Activated CD8-positive, alpha-beta memory T cell treated with anti-CD3 and anti-CD28 coated beads for 24 hours (primary cell): ENCODE results near the gene AADAC.
"Not testable (repeated sequence)": the region's sequence is repeated elsewhere in the genome, so short reads cannot be mapped to it uniquely, and the experiment has no call there.

ENCODE experiments used
- DNase-seq: peaks from one replicate; pipeline ENCODE4 v3.0.0-alpha.2; 2020

AADAC gene, protein sequence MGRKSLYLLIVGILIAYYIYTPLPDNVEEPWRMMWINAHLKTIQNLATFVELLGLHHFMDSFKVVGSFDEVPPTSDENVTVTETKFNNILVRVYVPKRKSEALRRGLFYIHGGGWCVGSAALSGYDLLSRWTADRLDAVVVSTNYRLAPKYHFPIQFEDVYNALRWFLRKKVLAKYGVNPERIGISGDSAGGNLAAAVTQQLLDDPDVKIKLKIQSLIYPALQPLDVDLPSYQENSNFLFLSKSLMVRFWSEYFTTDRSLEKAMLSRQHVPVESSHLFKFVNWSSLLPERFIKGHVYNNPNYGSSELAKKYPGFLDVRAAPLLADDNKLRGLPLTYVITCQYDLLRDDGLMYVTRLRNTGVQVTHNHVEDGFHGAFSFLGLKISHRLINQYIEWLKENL

DNA sequence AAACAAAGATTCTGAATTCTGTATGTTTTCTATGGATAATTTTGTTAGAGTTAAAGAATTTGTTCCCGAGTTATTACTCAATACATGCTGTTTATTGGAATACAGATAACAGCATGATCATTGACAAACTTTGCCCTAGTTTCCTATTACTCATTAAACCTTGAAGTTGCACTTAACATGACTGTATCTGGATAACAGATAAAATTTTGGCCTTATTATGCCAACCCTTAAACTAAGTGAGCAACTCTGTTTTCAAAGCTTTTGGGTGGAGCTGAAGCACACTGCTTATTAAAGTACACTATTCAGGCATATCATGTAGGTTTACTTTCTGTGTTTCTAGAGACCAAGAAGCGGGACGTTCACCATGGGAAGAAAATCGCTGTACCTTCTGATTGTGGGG, at the start of gene AADAC:
AADAC (plus strand) TSS at position 318 of the 400 bp plus-strand sequence; CDS start at position 365, 47 bp downstream.
- DNase-seq = no peak

DNA sequence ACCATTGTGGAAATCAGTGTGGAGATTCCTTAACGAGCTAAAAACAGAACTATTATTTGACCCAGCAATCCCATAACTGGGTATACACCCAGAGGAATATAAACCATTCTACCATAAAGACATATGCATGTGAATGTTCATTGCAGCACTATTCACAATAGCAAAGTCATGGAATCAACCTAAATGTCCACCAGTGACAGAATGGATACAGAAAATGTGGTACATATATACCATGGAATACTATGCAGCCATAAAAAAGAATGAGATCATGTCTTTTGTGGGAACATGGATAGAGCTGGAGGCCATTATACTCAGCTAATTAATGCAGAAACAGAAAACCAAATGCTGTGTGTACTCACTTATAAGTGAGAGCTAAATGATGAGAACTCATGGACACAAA, 49.2 kb upstream of the AADAC start:
- DNase-seq = not testable (repeated sequence)

DNA sequence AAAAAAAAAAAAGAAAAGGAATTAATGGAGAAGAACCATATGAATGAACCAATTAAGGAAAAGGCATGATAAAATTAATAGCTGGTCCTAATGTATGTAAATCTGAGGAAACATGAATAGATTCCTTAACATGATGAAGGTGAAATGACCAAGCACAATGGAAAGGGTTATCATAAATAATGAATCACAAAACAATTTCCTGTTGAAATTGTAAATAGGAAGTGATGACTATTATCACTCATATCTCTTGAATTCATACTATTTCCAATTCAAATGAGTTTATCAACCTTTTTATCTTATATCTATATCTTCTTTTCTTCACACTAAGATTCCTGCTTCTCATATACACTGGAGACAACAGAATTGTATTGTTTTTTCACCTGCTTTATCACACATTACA, 48.2 kb upstream of the AADAC start:
- DNase-seq = no peak

DNA sequence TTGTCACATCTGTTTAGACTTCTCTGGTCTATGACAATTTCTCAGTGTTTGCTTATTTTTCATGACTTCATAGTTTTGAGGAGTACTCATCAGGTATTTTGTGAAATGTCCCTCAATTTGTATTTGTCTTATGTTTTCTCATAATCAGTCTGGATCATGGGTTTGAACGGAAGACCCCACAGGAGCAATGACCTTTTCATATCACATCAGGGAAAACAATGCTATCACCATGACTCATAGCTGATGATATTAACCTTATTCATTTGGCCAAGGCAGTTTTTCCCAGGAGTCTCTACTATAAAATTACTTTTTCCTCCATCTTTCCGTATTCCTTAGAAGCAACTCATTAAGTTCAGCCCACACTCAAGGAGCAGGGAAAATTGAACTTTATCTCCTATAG, 47.5 kb upstream of the AADAC start:
- no peak for DNase-seq

DNA sequence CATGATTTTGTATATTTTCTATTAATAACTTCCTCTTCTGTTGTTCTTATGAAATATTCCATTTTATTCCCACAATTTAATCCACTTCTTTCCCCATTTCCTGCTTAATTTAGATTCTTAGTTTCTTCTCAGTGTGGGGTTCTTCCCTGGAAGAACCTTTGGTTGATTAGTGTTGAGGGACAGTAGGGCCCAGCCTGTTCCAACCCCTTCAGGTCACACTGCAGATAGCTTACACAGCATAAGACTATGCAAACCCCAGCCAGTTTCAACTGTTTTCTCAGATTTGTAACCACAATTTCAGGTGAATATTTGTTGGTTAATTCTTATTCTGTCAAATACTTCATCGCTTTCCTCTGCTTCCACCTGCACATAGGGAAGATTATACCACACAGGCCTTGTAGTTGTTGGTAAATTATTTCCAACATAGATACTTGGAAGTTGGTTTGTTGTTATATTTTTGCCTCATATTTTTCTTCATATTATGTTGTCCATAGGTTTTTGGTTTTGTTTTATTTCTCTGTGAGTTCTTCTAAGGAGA, 45.5 kb upstream of the AADAC start:
- DNase-seq = no peak

DNA sequence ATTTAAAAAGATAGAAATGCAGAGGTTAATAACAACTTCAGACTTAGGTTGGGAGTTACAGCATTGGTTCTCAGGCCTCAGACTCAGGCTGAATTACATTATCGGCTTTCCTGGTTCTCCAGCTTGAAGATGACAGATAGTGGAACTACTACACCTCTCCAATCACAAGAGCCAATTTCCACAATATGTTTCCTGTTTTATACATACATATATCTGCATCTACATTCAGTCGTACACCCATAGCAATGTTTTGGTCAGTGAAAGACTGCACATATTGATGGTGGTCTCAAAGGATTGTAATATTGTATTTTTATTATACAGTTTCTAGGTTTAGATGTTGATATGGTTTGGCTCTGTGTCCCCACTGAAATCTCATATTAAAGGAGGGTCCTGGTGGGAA, 44.7 kb upstream of the AADAC start:
- no peak for DNase-seq

DNA sequence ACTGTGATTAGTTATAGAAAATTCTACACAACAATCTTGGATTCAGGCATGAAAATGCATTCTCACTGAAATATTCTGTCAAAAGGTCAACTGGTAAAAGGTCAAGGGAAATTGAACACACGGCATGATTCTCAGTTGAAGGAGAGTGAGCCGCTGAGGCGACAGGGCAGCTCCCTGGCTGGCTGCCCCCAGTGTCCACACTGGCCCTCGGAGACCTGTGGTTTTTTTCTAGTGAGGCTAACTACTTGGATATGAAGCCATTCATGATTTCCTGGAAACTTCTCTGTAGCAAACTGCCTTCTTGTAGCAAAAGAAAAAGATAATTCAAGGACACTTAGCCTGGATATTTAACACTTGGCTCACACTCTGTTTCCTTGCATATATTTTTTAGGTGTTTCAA, 43.0 kb upstream of the AADAC start:
- DNase-seq = no peak

DNA sequence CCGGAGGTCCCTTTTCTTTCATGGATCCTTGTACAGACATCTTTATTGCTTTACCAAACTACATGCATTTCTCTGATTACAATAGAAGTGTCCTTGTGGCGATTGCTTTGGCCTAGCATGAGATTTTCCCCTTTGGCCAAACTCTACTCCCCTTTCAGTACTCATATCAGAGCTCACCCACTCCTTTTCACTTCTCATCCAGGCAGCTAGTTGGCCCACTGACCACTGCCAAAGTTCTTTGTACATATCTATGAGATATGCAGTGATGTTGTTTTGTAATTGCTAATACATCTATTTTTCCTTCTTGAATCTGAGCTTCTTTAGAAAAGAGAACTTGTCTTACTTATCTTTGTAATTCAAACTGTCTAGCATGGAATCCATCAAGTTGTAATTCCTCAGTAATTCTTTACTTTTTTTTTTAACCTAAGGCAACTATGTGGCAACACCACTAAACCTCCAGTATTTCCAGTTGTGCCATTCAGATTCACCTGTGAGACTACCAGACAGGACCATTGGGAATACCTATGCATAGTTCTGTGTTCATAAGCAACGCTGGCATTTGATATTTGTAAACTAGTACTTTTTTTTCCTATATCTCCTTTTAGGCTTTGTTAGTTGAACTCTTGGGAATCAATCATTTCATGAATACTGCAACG, 41.0 kb upstream of the AADAC start:
- DNase-seq = no peak

DNA sequence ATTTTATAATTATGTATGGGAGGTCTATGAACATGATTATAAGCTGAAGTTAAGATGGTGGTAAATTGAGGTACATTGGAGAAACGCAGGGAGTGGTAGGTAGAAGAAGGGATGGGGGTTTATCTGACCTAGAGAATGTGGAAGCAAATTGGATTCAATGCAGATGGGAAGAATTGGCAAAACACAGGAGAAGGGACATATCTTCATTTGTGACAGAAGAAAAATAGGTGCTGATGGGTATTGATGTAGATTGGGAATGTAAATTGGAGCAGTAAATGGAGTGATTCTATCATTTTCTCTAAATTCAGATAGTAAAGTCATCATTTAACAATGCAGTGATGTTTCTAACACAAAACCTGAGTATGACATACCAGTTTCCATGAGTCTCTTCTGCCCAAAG, 39.7 kb upstream of the AADAC start:
- no peak for DNase-seq

DNA sequence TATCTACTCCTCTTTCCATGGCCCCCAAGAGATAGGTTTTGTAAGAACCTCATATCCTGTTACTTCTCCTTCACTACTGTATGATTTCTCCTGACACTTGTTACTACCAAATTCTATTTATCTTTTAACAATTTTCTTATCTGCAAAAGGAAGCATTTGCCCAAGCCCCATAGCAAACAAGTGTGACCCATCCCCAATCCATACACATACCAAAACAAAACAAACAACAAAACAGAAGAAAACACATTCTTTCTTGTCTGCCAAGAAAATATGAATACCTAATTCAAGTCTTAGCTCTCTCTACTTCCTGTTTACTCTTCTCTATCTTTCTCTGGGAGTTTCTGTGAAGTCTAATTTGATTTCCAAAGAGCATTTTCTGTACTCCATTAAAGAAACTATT, 39.0 kb upstream of the AADAC start:
- no peak for DNase-seq

DNA sequence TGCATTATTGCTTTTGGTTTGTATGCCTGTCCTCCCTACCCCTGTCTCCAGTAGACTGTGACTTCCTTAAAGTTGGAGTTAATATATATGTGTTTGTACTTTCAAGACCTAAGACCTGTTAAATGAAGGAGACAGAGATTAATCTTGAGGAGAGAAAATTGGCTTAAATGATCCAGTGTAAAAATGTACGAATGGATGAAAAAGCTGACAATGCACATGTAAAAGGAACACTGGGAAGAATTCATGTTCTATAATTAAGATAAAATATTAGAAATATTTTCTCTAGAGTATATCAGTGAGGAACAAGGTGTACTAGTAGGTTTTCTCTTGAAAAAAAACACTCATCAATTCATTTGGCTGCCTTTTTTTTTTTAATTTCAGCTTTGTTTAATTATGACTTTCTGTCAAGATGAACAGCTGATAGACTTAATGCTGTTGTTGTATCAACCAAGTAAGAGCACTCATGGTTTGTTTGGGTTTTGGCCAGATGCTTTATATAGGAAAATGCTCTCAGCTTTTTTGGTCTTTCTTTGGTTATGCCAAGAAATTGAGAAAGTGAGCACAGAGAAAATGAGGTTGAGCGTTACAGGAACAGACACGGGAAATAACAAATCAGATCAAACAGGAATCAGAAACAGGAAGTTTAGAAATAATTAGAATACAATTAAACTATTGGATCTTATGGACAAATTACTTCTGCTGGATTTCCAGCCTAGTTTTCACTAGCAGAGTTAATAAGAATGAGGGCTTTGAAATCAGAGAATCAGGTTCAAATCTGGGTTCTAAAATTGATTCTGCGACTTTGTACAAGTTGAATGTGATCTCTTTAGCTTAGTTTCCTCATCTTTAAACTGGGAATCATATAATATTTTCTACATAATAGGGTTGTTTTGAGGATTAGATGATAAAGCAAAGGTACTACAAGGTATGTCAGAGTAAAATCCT, 38.3 kb upstream of the AADAC start:
- no peak for DNase-seq

DNA sequence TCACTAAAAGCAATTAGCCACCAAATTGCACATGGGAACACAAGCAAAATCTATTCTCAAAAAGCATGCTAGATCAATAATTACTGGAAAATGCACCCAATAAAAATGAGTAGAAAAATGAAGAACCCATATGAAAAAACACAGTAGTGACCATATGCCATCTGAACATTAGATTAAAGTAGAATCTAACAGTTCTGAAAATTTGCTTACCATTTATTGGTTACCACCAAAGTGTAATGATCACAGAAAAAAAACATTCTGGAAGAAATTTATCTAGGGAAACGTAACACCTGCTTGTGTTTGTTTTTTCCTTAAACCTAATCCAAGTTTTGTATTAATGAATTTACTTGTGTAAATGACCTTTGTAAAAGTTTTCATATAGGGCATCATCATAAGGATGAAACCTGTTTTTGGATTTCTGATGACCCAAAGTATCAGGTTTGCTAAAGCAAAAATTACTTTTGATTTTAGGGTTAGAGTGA, 37.6 kb upstream of the AADAC start:
- DNase-seq = no peak

DNA sequence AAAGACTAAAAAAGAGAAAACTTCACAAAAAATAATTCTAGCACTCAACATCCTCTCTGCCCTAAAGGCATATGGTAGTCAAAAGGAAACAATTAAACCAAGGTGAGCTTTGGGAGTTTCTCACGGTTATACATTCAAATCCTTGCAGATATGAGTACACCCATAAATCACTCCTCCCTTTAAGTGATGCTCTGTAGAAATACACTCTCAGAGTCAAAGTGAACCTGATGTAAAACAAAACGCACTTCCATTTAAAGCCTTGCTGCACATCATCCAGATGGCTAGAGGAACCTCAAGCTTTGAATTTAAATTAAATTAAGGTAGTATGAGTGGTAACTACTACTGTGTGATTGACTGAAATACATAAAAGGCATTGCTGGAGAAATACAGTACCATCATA, 36.0 kb upstream of the AADAC start:
- DNase-seq = no peak

DNA sequence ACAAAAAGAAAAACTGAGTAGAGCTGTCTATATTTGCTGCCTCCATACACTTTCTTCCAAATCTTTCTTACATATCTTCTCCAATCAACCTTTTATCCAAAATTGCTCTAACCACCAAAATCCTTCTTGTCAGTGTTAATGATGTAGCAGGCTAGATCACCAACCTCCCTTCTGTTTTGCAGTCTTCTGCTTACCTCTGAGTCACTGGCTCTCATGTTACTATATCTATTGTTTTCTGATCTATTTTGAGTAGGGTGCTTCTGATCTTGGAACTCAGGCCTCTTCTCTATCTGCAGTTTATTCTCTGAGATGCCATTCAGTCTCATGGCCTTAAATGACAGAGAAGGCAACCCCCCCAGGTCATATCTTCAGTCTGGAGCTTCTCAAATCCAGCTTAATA, 26.3 kb upstream of the AADAC start:
- DNase-seq = no peak

DNA sequence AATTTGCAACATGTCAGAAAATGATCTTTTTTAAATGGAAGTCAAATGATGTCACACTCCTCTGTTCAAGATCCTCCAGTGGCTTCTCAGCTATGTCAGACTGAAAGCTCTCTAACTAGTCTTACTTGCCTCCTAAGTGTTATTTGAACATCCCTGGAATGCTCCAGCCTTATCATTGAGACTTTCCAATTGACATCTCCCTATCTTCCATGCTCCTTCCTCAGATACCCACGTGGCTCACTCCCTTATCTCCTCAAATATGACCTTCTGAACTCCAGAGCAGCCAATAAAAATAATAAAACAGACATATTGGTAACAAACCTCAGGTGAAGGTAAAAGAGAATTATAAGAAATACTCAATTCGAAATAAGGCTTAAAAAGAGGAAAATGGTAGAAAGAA, 25.5 kb upstream of the AADAC start:
- DNase-seq = no peak

DNA sequence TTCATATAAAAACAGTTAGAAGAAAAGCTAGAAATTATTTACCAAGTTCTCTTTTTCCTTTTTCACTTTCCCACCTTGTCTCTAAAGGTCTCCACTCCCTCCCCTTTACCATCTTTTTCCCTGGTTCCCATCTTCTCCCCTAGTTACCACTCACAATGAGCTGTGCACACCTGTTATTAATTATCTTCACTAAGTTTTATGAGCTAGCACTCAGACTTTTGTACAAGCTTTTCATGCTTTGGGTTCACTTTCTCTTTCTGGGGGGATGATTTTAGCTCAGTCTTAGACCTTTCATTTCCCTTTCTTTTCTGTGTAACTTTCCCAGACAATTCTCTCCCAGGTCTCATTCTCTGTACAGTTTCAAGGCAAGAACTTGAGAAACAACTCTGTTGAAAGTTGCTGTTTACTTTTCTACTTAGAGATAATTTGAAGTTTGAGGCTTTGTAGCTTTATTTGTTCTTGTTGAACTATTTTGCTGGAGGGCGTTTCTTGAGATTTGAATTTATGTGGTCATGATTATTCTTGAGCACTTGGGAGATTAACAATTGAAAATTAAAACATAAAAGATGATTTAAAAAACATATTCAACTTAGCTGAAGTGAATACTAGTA, 24.0 kb upstream of the AADAC start:
- no peak for DNase-seq

DNA sequence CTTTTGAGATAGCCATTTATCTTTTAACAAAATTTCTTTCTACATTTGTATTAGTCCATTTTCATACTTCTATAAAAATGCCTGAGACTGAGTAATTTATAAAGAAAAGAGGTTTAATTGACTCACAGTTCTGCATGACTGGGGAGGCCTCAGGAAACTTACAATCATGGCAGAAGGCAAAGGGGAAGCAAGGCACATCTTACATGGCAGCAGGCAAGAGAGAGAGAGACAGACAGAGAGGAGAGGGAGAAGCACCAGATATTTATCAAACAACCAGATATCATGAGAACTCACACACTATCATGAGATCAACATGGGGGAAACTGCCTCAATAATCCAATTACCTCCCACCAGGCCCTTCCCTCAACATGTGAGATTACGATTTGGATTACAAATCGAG, 23.2 kb upstream of the AADAC start:
- DNase-seq = not testable (repeated sequence)

DNA sequence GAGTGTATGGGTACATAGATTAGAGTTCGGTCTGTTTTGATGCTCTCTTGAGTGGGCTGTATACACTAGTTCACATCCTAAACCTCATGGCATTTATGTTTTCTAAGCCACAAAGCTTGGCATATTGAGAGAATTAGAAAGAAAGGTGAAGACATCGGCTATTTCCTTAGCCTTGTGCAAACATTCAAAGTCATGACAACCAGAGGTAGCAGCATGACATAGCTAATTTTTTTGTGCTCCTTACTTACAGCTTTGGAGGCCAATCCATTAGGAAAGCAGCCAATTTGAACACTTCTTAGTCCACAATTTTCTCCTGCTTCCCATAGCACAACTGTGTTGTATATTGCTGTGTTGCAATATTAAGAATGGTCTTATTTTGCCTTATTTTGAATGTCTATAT, 21.5 kb upstream of the AADAC start:
- DNase-seq = no peak

DNA sequence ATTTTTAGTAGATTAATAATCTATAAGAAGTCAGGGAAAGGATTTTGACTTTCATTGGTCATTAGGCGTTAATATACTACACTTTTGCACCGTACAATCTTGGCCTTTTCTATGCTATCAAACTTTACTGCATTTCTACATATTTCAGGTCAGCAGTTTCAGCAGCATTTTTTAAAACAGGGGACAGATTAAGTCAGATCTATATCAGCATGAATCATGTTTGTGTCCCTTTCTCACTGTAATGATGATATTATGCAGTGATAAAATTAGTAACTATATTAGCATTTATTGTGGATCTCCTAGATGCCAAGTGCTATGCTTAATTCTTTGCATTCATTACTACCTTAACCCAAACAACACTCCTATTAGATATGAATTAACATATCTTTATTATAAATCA, 20.3 kb upstream of the AADAC start:
- no peak for DNase-seq

DNA sequence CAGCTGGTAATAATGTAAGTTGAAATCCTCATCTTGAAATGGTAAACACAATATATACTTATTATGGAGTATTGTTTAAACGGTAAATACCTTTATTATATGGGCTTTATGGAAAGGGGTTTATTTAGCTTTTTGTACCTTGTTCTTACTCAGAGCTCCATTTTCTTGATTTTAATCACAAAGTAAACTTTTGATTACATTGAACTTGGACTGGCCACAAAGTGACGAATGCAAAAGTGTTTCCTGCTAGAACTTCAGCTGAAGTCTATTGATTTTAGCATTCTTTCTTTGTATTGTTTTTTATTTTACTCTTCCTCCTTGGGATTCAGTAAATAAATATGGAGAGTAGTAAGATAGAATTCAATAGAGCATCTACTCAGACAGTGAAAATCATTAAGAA, 19.8 kb upstream of the AADAC start:
- no peak for DNase-seq

DNA sequence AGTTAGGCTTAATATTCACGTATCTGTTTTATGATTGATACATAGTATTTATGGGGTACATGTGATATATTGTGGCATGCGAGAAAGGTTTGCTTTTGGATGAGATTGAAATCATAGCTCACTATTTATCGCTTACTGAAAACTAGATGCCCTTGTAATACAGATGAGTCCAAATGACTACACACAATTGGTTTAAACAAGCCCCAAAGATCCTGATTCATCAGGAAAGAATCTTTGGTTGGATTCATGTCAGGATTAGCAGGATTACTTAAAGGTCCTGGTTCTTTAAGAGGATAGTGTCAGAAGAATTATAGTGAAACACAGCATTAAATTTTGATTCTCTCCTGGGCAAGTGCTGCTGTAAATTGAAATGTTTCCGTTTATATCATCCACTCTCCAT, 18.6 kb upstream of the AADAC start:
- no peak for DNase-seq

DNA sequence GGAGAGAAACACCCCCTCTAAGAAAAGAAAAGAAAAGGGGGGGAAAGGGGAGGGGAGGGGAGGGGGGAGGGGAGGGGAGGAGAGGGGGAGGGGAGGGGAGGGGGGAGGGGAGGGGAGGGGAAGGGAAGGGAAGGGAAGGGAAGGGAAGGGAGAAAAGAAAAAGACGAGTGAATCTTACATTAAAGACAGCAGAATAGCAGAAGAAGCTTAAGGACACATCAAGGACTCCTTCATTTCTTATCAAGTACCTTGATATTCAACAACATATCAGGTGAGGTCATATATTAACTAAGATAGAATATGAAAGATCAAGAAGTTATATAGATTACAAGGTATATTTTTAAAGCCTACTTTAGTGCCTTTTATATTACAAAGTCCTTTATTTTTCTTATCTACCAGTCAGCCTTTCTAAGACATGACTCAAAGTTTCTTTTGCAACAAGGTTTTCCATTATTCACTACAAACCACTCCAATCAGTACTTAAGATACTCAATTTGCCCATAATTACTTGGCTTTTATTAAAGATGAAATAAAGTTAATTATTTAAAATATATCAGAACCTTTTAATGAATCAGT, 17.7 kb upstream of the AADAC start:
- no peak for DNase-seq
